NCI-H2227 (cell line): ENCODE results near the gene SYT1.
A peak's percentile ranks its signal among the peaks of the same experiment; 100 is the strongest.

Experiments
- DNase-seq: peaks from one replicate; lab custom pipeline; 2025; ENCODE audit not compliant: unreplicated experiment; lab: John Stamatoyannopoulos, UW

Gene SYT1

GRCh38 chr12:79267580-79267979 is 403.0 kb downstream of the SYT1 start:
- DNase-seq = no peak

GRCh38 chr12:79274501-79275064 is 410.0 kb downstream of the SYT1 start:
- no peak for DNase-seq

- no peak for DNase-seq
Measured at GRCh38 chr12:79275631-79276030, 411.1 kb downstream of the SYT1 start.

- no peak for DNase-seq
Measured at GRCh38 chr12:79283364-79283763, 418.8 kb downstream of the SYT1 start.

GRCh38 chr12:79288911-79289310 is 424.3 kb downstream of the SYT1 start:
- DNase-seq = no peak

GRCh38 chr12:79291711-79292110 is 427.1 kb downstream of the SYT1 start:
- DNase-seq = no peak

- DNase-seq = no peak
Measured at GRCh38 chr12:79294590-79294989, 430.0 kb downstream of the SYT1 start.

- no peak for DNase-seq
Measured at GRCh38 chr12:79295572-79295971, 431.0 kb downstream of the SYT1 start.

- DNase-seq = no peak
Measured at GRCh38 chr12:79296133-79296532, 431.6 kb downstream of the SYT1 start.

GRCh38 chr12:79296871-79297270 is 432.3 kb downstream of the SYT1 start:
- DNase-seq = no peak

- no peak for DNase-seq
Measured at GRCh38 chr12:79298506-79298905, 433.9 kb downstream of the SYT1 start.

GRCh38 chr12:79299447-79300198 is 435.0 kb downstream of the SYT1 start:
- no peak for DNase-seq

GRCh38 chr12:79300199-79300568 is 435.6 kb downstream of the SYT1 start:
- peak; percentile 8 for DNase-seq

GRCh38 chr12:79301181-79301580 is 436.6 kb downstream of the SYT1 start:
- no peak for DNase-seq

- no peak for DNase-seq
Measured at GRCh38 chr12:79302162-79302814, 437.7 kb downstream of the SYT1 start.

GRCh38 chr12:79307340-79307739 is 442.8 kb downstream of the SYT1 start:
- DNase-seq = no peak

GRCh38 chr12:79309039-79309438 is 444.5 kb downstream of the SYT1 start:
- no peak for DNase-seq

GRCh38 chr12:79317179-79317847 is 452.7 kb downstream of the SYT1 start:
- DNase-seq = no peak

- DNase-seq = peak; percentile 13
Measured at GRCh38 chr12:79322905-79323304, 458.3 kb downstream of the SYT1 start.

- DNase-seq = no peak
Measured at GRCh38 chr12:79324571-79324970, 460.0 kb downstream of the SYT1 start.

GRCh38 chr12:79326222-79326621 is 461.6 kb downstream of the SYT1 start:
- DNase-seq = peak; percentile 45

GRCh38 chr12:79326663-79327062 is 462.1 kb downstream of the SYT1 start:
- DNase-seq = no peak
